Muscle of leg (tissue), 11 donors: Measurements from ENCODE around the gene ARHGEF37. TPM values are rescaled to one million over a fixed set of nuclear protein-coding genes. Genes with fewer than 3 reads are reported as not detected.

ENCODE experiments used
- DNase-seq: peaks from one replicate; pipeline ENCODE4 v3.0.0; 2013
- H3K27ac ChIP-seq: one replicate; pipeline ENCODE4 v1.5.1; 2013; ENCODE audit warnings: mild to moderate bottlenecking, low read length, control low read depth
- H3K27me3 ChIP-seq: one replicate; pipeline ENCODE4 v1.6.1; 2013; ENCODE audit warnings: low read length; ENCODE audit not compliant: control insufficient read depth, insufficient read depth
- H3K36me3 ChIP-seq: one replicate; pipeline ENCODE4 v1.6.1; 2013; ENCODE audit warnings: low read length; ENCODE audit not compliant: control insufficient read depth, insufficient read depth
- H3K4me1 ChIP-seq: one replicate; pipeline ENCODE4 v1.6.1; 2013; ENCODE audit warnings: low read length; ENCODE audit not compliant: control insufficient read depth, insufficient read depth
- H3K4me3 ChIP-seq: one replicate; pipeline ENCODE4 v1.5.1; 2013; ENCODE audit warnings: low read length, control low read depth
- H3K9me3 ChIP-seq: replicated peaks from 2 replicates; pipeline ENCODE4 v1.6.1; 2013; ENCODE audit warnings: low read depth, low read length; ENCODE audit not compliant: control insufficient read depth
- WGBS: methylation state at CpG from one replicate; pipeline ENCODE4 v1.1.5; 2013; ENCODE audit warnings: missing lambda C conversion rate; ENCODE audit not compliant: insufficient coverage; 5-methylcytosine and 5-hydroxymethylcytosine counted together
- polyA plus RNA-seq, 8 donors: library from polyadenylated mRNA; unstranded; fragments of 120-200 nt; gene quantifications; one replicate each; pipeline versions ENCODE4 v1.2.1 to v1.2.3, GENCODE V29; 2013; ENCODE audit warnings: inconsistent platforms in 1 of 8, low replicate concordance in 1 of 8; ENCODE audit not compliant: insufficient read length in 8 of 8, insufficient read depth in 1 of 8
- total RNA-seq: library from RNA; stranded (reverse); fragments of 120-200 nt; gene quantifications from one replicate; pipeline ENCODE4 v1.2.4, GENCODE V29; 2013

ARHGEF37 gene
- total and polyA plus RNA-seq, 9 donors = 2.8 to 4.2 (median 3.7) TPM

DNA sequence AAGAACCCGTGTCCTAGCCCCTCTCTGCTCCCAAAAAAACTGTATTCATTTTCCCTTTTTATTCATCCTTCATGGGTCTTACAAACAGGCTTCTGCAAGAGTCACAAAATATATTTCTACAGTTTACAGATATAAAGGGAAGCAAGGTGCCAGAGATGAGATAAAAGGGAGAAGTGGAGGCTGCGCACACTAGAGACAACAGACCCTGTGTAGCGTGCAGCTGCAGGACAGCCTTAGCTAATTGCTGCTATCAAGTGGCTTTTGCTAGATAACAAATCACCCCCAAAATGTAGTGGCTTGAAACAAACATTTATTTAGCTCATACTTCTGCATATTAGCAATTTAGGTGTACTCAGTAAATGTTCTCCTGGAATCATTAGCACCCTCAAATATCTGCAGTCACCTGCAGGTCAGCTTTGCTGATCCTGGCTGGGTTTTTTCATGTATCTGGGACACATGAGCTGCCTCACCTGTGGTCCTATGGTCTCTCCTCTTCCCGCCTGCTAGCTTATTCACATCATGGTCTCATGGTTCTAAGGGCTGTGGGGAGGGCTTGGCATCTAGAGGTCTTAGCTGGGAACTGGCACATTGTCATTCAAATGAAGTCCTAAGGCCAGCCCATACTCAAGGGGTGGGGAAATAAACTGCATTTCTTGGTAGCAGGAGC lies 29.4 kb downstream of the ARHGEF37 start:
- DNase-seq = no peak
- peaks cover 18% of the 10 kb centered on the region for H3K4me1 ChIP-seq
- peaks cover 4% of the 10 kb centered on the region for H3K36me3 ChIP-seq
- no CpG with 5 or more reads among the region's 4 CpGs for WGBS
- no peaks in the 10 kb centered on the region for H3K27me3 ChIP-seq
- no peak overlapping the region for H3K4me3 ChIP-seq
- peak overlapping the region; percentile 31 for H3K27ac ChIP-seq
- no peaks in the 10 kb centered on the region for H3K9me3 ChIP-seq

DNA sequence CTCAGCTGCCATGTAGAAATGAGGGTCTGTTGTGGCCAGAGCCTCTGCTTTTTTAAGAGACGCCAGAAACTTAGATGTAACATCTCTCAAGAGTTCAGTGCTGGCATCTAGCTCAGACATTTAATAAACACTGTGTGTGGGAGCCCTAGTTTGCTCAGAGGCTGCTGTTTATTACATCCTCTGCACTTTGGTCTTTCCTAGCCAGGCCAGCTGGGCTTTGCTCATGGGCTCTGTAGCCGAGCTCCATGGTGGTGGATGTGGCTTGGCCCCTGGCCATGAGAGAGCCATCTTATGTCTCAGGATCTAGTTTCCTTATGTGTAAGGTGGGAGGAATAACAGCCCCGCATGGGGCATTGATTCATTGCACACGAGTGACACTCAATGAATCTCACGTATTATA lies 30.0 kb downstream of the ARHGEF37 start:
- Histone ChIP-seq H3K4me1 (peaks cover 13% of the 10 kb centered on the region), H3K27ac (peak overlapping the region; percentile 31), H3K9me3 (no peaks in the 10 kb centered on the region), H3K27me3 (no peaks in the 10 kb centered on the region), H3K36me3 (peaks cover 4% of the 10 kb centered on the region), H3K4me3 (no peak overlapping the region)
- DNase-seq = peak; percentile 45
- 20% methylated on average over 2 of the region's 5 CpGs for WGBS

DNA sequence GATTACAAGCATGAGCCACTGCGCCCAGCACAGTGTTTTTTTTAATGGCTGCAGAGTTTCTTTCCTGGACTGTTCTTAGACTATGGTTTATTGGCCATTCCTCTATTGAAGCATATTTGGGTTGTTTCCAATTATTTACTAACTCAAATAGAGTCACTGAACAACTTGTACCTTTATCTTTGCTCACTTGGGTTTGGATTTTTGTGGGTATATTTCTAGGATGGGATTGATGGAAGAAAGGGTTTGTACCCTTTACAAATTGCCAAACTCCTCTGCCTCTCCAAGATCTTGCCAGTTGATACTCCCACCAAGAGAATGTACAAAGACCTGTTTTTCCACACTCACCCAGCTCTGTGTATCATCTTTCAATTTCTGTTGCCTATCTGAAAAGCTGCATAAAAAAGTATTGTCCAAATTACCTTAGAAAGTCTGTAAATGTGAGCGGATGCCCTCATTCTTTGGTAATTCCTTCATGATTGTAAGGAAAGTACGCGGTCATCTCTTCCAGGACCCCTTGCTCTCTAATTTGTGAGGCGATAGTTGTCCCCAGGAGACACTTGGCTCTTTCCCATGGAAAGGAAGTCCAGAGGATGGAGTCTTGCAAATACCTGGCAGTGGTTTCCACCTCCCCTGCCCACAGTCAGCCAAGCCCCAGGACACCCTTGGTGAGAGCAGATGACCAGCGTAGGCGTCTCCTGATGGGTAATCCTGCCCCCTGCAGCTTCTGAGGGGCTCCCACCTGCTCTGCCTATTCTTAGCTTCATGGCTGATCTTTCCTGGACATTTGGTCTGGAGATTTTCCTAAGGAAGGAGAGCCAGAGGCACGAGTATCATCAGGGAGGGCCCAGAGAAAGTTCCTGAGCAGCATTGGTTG lies 33.0 kb downstream of the ARHGEF37 start:
- Histone ChIP-seq H3K36me3 (peaks cover 4% of the 10 kb centered on the region), H3K4me1 (peaks cover 17% of the 10 kb centered on the region), H3K4me3 (no peak overlapping the region), H3K27ac (peak overlapping the region; percentile 68), H3K9me3 (no peaks in the 10 kb centered on the region), H3K27me3 (no peaks in the 10 kb centered on the region)
- WGBS = 71% methylated on average over 5 of the region's 8 CpGs
- peak; percentile 29 for DNase-seq

DNA sequence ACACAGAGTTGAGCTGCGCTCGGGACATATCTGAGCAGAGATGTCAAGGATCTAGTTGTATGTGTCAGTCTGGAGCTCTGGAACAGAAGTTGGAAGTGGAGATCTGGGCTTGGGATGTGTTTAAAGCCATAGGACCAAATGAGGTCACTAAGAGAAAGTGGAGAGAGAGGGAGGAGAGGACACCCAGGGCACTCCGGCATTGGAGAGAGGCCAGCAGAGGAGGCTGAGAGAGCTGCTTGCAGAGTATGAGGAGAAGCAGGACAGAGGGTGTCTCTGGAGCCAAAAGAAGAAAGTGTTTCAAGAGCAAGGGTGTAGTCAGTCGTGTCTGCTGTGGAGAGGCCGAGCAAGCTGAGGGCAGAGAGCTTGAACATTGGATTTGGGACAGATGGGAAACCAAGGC lies 34.7 kb downstream of the ARHGEF37 start:
- Histone ChIP-seq H3K36me3 (no peaks in the 10 kb centered on the region), H3K4me1 (peaks cover 15% of the 10 kb centered on the region), H3K27ac (no peak overlapping the region), H3K27me3 (no peaks in the 10 kb centered on the region), H3K4me3 (no peak overlapping the region), H3K9me3 (no peaks in the 10 kb centered on the region)
- no peak for DNase-seq
- 56% methylated on average over 5 of the region's 5 CpGs for WGBS

DNA sequence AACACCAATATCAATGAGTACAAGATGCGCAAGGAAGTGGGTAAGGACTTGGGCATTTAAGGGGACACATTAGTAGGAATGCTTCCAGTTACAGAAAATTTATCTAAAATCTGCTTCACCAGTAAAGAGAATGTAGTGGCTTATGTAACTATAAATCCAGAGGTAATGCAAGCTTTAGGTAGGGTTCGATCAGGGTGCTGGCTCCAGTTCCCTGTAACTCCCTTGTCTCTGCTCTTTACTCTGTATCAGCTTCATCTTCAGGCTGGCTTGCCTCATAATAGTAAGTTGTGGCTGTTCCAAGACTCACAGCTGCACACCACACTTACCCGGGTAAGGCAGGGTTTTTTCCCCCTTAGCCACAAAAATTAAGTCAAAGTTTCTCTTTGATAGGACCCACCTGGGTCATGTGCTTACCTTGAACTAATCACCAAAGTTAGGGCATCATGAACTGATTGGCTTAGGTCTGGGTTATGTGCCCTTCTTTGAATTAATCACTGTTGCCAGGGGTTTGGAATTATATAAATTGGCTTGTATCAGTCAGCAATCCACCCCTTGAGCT lies 35.5 kb downstream of the ARHGEF37 start:
- Histone ChIP-seq H3K27me3 (no peaks in the 10 kb centered on the region), H3K4me3 (no peak overlapping the region), H3K9me3 (no peaks in the 10 kb centered on the region), H3K36me3 (no peaks in the 10 kb centered on the region), H3K27ac (no peak overlapping the region), H3K4me1 (peaks cover 11% of the 10 kb centered on the region)
- WGBS = no CpG with 5 or more reads among the region's 3 CpGs
- DNase-seq = no peak

DNA sequence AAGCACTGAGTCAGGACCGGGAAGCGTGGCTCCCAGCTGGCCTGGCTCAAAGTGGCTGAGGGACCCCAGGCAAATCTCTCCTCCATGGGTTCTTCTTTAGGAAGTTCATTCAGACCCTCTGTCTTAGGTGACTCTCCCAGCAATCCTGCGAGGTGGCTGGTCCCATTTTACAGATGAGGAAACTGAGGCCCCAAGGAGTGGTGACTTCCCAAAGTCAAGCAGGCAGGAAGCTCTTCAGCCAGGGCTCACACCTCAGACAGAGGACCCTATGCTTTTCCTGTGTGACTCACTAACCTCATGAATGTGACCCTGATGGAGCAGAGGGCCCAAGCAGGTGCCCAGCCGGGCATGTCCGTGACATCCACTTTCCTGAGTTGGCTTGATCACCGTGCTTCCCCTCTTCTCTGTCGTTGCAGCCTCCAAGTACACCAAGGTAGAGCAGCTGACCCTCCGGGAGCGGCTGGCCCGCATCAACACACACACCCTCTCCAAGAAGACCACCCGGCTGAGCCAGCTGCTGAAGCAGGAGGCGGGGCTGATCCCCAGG lies 36.5 kb downstream of the ARHGEF37 start:
- H3K27me3 ChIP-seq = no peaks in the 10 kb centered on the region
- no peak for DNase-seq
- no peak overlapping the region for H3K4me3 ChIP-seq
- no peaks in the 10 kb centered on the region for H3K9me3 ChIP-seq
- no peak overlapping the region for H3K27ac ChIP-seq
- H3K36me3 ChIP-seq = no peaks in the 10 kb centered on the region
- WGBS = 100% methylated on average over 3 of the region's 12 CpGs
- peaks cover 11% of the 10 kb centered on the region for H3K4me1 ChIP-seq

DNA sequence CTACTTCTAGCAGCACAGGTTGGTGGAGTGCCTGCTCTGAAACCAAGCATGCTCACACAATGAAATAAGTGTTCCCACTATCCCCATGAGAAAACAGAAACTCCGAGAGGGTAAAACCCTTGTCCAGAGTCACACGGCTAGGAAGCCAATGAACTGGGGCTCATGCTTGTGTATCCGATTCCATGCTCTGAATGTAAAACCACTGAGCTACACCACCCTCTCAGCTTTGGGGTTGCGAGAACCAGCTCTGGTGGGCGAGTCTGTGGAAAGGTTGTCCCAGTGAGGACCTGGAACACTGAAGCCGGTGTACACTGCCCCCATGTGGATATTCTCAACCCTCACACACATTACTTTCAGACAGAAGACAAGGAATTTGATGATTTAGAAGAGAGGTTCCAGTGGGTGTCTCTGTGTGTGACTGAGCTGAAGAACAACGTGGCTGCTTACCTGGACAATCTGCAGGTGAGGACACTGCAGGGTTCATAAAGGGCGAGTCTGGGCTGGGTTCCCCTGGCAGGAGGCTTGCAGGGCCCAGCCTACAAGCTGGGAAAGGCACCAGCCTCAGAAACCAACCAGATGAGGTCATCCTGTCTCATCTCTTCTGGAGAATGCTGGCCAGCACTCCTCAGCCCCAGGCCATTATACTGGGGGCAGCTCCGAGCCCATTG lies 37.4 kb downstream of the ARHGEF37 start:
- Histone ChIP-seq H3K27me3 (no peaks in the 10 kb centered on the region), H3K9me3 (no peaks in the 10 kb centered on the region), H3K4me1 (peaks cover 11% of the 10 kb centered on the region), H3K36me3 (no peaks in the 10 kb centered on the region), H3K27ac (no peak overlapping the region), H3K4me3 (no peak overlapping the region)
- WGBS = 40% methylated on average over 4 of the region's 9 CpGs
- DNase-seq = peak; percentile 51

DNA sequence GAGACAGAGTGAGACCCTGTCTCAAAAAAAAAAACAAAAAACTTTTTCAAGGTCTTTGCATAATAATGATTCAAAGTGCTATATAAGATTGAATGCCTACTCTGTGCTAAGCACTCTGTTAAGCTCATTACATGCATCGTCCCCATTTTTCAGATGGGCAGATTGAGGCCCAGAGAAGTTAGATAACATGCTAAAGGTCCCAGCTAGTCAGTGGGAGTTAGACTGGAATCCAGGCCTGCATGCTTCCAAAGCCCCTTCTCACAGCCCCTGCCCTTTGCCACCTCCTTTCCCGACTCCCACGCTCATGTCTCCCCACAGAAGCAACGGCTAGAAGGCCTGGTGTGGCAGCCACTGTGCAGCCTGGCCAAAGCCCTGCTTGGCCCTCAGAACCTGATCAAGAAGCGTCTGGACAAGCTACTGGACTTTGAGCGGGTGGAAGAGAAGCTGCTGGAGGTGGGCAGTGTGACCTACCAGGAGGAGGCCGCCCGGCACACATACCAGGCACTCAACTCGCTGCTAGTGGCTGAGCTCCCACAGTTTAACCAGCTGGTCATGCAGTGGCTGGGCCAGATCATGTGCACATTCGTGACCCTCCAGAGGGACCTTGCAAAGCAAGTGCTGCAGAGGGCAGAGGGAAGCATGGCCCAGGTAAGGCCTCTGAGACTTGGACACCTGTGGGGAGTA lies 40.3 kb downstream of the ARHGEF37 start:
- peaks cover 5% of the 10 kb centered on the region for H3K4me1 ChIP-seq
- H3K27me3 ChIP-seq = no peaks in the 10 kb centered on the region
- WGBS = 91% methylated on average over 6 of the region's 10 CpGs

DNA sequence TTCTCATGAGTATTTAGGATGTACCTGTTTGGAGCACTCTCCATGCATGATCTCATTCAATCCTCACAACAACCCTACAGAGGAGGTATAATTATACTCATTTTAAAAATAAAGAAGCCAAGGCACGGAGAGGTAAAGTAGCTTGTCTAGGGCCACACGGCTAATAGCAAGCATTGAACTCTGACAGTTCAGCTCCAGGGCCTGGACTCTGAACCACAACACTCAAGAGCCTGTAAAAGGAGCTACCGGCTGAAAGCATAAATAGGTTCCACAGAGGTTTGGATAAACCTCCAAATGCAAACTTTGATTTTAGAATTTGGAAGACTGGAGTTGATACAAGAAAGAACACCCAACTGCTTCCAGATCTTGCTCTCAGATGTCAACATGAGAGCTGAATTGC lies 41.2 kb downstream of the ARHGEF37 start:
- no peaks in the 10 kb centered on the region for H3K9me3 ChIP-seq
- no peaks in the 10 kb centered on the region for H3K27me3 ChIP-seq
- peaks cover 3% of the 10 kb centered on the region for H3K36me3 ChIP-seq
- no peak overlapping the region for H3K27ac ChIP-seq
- 88% methylated on average over 2 of the region's 3 CpGs for WGBS
- H3K4me1 ChIP-seq = peaks cover 5% of the 10 kb centered on the region
- DNase-seq = no peak
- H3K4me3 ChIP-seq = no peak overlapping the region

More for the DNA sequence above, 40.3 kb downstream of the ARHGEF37 start:
- Histone ChIP-seq H3K4me3 (no peak overlapping the region), H3K36me3 (no peaks in the 10 kb centered on the region), H3K9me3 (no peaks in the 10 kb centered on the region), H3K27ac (no peak overlapping the region)
- DNase-seq = no peak
